ENCODE results near the gene OBI1. TPM values are rescaled to one million over a fixed set of nuclear protein-coding genes. Genes with fewer than 3 reads are reported as not detected.

Gene OBI1
- total and polyA plus RNA-seq, 8 donors: 1.4 to 17.0 (median 6.6) TPM

DNA sequence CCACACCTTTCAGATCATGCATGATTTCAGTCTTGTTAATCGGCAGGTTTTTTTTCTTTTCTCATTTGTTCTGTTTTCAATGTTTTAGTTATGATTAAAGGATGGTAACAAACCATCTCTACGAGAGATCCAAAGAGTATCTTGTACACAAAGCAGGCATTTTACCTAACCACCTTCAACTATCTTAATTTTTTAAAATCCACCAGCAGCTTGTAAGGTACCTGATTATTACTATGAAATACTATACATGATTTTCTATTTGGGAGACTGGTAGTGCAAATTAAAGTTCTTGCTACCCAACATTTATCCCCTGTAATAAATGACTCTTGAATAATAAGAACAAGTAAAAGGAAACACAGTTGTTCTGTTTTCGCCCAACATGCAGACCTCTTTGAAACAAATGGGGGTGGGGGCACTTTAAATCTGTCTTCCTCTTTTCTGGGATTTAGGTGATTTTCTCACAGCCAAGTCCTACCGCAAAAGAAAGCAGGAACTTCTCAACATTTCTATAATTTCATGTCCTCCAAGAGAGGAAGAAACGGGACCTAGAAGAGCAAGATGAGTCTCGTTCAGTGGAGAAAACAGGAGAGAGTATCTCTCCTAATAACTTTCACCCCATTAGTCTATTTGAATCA, 59.2 kb downstream of the OBI1 start:
- 10 to 16% (median 13%) methylated on average over 6 of the region's 6 CpGs for WGBS, 5 donors
- Histone ChIP-seq H3K27ac (no peak overlapping the region), H3K36me3 (no peaks in the 10 kb centered on the region), H3K4me3 (no peak overlapping the region), H3K9me3 (peaks cover 0 to 27% (median 6%) of the 10 kb centered on the region in 4 donors), H3K4me1 (peaks cover 33 to 54% (median 49%) of the 10 kb centered on the region in 4 donors), H3K27me3 (peaks cover 41 to 97% (median 95%) of the 10 kb centered on the region in 3 donors)
- DNase-seq: no peak
- intact Hi-C loops (cut with DNase I; ENCODE audit: low total_unique reads): no loop called here
- TF ChIP-seq POLR2A (IDR thresholded peaks at IDR 0.05) (no peak), EP300 (IDR thresholded peaks at IDR 0.05) (no peak), POLR2AphosphoS5 (IDR thresholded peaks at IDR 0.05) (no peak)
- TF ChIP-seq, protein P1, sequence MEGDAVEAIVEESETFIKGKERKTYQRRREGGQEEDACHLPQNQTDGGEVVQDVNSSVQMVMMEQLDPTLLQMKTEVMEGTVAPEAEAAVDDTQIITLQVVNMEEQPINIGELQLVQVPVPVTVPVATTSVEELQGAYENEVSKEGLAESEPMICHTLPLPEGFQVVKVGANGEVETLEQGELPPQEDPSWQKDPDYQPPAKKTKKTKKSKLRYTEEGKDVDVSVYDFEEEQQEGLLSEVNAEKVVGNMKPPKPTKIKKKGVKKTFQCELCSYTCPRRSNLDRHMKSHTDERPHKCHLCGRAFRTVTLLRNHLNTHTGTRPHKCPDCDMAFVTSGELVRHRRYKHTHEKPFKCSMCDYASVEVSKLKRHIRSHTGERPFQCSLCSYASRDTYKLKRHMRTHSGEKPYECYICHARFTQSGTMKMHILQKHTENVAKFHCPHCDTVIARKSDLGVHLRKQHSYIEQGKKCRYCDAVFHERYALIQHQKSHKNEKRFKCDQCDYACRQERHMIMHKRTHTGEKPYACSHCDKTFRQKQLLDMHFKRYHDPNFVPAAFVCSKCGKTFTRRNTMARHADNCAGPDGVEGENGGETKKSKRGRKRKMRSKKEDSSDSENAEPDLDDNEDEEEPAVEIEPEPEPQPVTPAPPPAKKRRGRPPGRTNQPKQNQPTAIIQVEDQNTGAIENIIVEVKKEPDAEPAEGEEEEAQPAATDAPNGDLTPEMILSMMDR (IDR thresholded peaks at IDR 0.05): no peak

DNA sequence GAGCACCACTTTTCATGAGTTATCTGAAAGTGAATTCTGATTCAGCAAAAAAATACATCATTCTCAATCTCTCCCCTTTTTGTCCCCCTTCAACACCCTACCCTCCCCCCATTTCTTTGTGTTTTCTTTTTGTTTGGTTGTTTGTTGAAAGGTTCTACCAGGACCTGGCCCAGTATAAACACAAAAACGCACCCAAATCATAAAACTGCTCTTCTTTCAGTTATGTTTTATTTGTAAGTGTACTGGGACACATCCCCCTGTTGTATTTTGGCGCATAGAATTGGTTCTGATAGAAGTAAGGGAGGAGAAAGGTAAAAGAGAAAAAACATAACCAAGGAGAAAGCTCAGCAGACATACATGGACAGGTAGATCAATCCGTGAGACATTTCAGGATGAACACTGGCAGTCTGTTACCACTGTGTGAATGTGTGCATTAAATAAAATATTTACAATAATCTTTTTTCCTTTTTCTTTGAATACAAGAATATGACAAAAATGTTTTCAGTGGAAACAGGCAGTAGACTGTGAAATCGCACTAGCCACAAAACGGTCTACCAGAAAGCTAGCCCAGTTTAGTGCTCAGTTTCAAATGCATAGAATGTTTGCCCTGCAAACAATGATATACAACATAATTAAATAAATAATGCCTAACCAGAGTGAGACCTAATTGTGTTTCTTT, 59.9 kb downstream of the OBI1 start:
- WGBS, 5 donors: 12 to 20% (median 15%) methylated on average over 5 of the region's 5 CpGs
- Histone ChIP-seq H3K4me1 (peaks cover 33 to 54% (median 49%) of the 10 kb centered on the region in 4 donors), H3K27ac (no peak overlapping the region), H3K4me3 (no peak overlapping the region), H3K9me3 (peaks cover 0 to 30% (median 6%) of the 10 kb centered on the region in 4 donors), H3K27me3 (peaks cover 41 to 97% (median 95%) of the 10 kb centered on the region in 3 donors), H3K36me3 (no peaks in the 10 kb centered on the region)
- intact Hi-C loops (cut with DNase I; ENCODE audit: low total_unique reads): no loop called here
- TF ChIP-seq, protein P1 (IDR thresholded peaks at IDR 0.05): no peak
- TF ChIP-seq POLR2AphosphoS5 (IDR thresholded peaks at IDR 0.05) (no peak), POLR2A (IDR thresholded peaks at IDR 0.05) (no peak), EP300 (IDR thresholded peaks at IDR 0.05) (no peak)
- no peak for DNase-seq

DNA sequence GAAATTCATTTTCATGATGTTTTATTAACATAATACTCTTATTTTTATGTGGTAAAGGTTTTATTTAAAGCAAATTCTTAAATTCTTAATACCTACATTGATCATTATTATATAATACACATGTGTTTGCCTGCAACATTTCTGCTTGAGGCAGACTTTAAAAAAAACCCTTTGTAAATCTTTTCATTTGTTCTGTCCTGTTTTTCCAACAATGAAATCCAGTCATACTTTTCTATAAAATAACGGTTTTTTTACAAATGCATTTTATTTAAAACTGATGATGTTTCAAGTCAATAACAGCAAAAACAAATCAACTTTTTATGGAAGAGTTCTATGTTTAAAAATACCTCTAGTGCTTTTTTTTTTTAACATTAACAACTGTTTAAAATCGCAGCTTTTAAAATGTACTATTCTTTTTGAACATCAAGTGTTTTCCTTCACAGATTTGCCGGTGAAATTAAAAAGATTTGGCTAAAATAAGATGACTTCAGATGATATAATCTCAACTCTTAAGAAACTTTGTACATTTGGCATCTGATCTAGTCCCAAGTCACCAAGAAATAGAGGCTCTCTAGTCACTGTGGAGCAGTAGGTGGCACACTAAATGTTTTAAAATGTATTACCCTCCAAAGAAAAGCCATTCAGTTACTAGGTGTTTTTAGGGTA, 60.7 kb downstream of the OBI1 start:
- DNase-seq: no peak
- 8 to 12% (median 12%) methylated on average over 3 of the region's 3 CpGs for WGBS, 5 donors
- TF ChIP-seq POLR2A (IDR thresholded peaks at IDR 0.05): no peak
- TF ChIP-seq POLR2AphosphoS5 (IDR thresholded peaks at IDR 0.05): no peak
- no peak for TF ChIP-seq EP300 (IDR thresholded peaks at IDR 0.05)
- TF ChIP-seq, protein P1 (IDR thresholded peaks at IDR 0.05): no peak
- peaks cover 36 to 97% (median 95%) of the 10 kb centered on the region in 3 donors for H3K27me3 ChIP-seq
- intact Hi-C loops (cut with DNase I; ENCODE audit: low total_unique reads): no loop called here
- no peak overlapping the region for H3K4me3 ChIP-seq
- H3K36me3 ChIP-seq: no peaks in the 10 kb centered on the region
- peaks cover 30 to 54% (median 48%) of the 10 kb centered on the region in 4 donors for H3K4me1 ChIP-seq
- H3K27ac ChIP-seq: no peak overlapping the region
- H3K9me3 ChIP-seq: peaks cover 0 to 30% (median 6%) of the 10 kb centered on the region in 4 donors

DNA sequence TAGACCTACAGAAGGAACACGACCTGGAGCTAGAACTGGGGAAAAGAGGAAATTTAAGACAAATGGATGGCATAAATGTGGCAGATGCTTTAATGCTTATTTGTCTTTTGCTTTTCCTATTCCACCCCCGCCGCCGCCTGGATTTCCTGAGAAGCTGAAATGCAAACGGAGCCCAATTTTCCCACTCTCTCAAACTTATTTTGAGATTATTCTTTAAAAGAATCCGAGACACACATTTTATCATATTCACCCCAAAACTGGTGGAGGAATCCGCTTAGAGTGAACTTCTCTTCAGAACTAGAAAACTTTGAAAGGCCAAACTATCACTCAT, 61.4 kb downstream of the OBI1 start:
- Histone ChIP-seq H3K27ac (no peak overlapping the region), H3K4me3 (no peak overlapping the region), H3K4me1 (peaks cover 23 to 48% (median 41%) of the 10 kb centered on the region in 4 donors), H3K36me3 (no peaks in the 10 kb centered on the region), H3K9me3 (peaks cover 0 to 30% (median 6%) of the 10 kb centered on the region in 4 donors), H3K27me3 (peaks cover 30 to 97% (median 95%) of the 10 kb centered on the region in 3 donors)
- no peak for DNase-seq
- intact Hi-C loops (cut with DNase I; ENCODE audit: low total_unique reads): no loop called here
- WGBS, 5 donors: 13 to 22% (median 15%) methylated on average over 7 of the region's 7 CpGs
- TF ChIP-seq, protein P1 (IDR thresholded peaks at IDR 0.05): no peak
- TF ChIP-seq POLR2AphosphoS5 (IDR thresholded peaks at IDR 0.05) (no peak), EP300 (IDR thresholded peaks at IDR 0.05) (no peak), POLR2A (IDR thresholded peaks at IDR 0.05) (no peak)
